Suprapubic skin (tissue), 3 donors: ENCODE measurements around the gene MSX2.

ENCODE experiments used
- CTCF ChIP-seq, 2 donors: fragments of 200-600 bp in 1 of 2; fragments of 450-650 bp in 1 of 2; sonication (generic) in 1 of 2; IDR thresholded peaks; one replicate each; pipeline ENCODE4 v1.5.1; 2016 to 2019; ENCODE audit warnings: antibody characterized with exemption in 2 of 2, mild to moderate bottlenecking in 1 of 2, moderate library complexity in 1 of 2
- POLR2AphosphoS5 ChIP-seq, 3 donors: sonication (generic); formaldehyde crosslinking; IDR thresholded peaks; one replicate each; pipeline ENCODE4 v1.6.1; 2017; ENCODE audit warnings: antibody characterized with exemption in 3 of 3

GRCh38 chr5:174741352-174741751 lies 17.0 kb downstream of the MSX2 start:
- TF ChIP-seq CTCF (IDR thresholded peaks at IDR 0.05): no peak
- TF ChIP-seq POLR2AphosphoS5 (IDR thresholded peaks at IDR 0.05): no peak
